KOPT-K1 (cell line): ENCODE measurements around the gene MMP15.
"Not testable (repeated sequence)": the region's sequence is repeated elsewhere in the genome, so short reads cannot be mapped to it uniquely, and the experiment has no call there.

Source experiments
- H3K27ac ChIP-seq: fragments of 200-600 bp; sonication (generic); 2 replicates; pipeline ENCODE4 v1.5.1; 2016; ENCODE audit warnings: antibody characterized with exemption, mild to moderate bottlenecking, low read depth, low read length; ENCODE audit not compliant: poor library complexity, severe bottlenecking
- H3K36me3 ChIP-seq: fragments of 200-600 bp; sonication (generic); 2 replicates; pipeline ENCODE4 v1.5.1; 2017; ENCODE audit warnings: antibody characterized with exemption, mild to moderate bottlenecking, low read length, moderate library complexity; ENCODE audit not compliant: insufficient read depth
- H3K9me3 ChIP-seq: fragments of 200-600 bp; sonication (generic); 2 replicates; pipeline ENCODE4 v1.5.1; 2017; ENCODE audit warnings: antibody characterized with exemption, low read length, mild to moderate bottlenecking; ENCODE audit not compliant: insufficient read depth, poor library complexity, severe bottlenecking

The MMP15 gene

DNA sequence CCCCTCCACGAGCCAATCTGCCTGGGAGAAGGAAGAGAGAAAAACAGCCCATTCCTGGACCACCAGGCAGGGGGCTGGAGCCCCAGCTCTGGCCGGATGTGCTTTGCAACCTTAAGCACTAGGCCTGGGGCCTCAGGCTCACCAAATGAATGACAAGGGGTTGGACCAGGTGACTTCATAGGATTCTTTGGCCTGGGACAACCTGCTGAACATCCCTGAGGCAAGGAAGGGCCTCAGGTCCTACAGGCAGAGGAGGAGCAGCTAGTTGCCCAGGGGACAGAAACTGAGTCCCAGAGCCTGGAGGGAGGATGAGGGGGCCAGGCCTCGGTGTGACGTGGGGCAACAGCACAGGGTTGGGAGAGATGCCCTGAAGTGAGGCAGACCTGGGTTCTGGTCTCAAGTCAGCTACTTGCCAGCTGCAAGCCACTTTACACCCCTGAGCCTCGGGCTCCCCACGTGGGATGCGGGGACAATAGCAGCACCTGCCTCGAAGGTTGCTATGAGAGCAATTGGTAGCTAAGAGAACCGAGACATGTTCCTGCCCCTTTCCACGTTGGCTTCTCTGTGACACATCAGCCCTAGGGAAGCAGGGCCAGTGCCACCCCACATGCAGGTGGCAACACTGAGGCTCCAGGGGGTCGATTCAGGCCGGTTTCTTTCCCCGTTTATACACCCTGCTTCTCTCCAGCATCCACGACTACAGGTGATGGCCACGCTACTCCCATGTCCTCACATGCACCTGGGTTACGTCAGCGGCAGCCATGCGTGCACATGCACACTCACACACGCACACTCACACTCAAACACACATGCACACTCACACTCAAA lies 61.0 kb downstream of the MMP15 start:
- no peak overlapping the region for H3K27ac ChIP-seq
- no peaks in the 10 kb centered on the region for H3K9me3 ChIP-seq
- no peaks in the 10 kb centered on the region for H3K36me3 ChIP-seq

DNA sequence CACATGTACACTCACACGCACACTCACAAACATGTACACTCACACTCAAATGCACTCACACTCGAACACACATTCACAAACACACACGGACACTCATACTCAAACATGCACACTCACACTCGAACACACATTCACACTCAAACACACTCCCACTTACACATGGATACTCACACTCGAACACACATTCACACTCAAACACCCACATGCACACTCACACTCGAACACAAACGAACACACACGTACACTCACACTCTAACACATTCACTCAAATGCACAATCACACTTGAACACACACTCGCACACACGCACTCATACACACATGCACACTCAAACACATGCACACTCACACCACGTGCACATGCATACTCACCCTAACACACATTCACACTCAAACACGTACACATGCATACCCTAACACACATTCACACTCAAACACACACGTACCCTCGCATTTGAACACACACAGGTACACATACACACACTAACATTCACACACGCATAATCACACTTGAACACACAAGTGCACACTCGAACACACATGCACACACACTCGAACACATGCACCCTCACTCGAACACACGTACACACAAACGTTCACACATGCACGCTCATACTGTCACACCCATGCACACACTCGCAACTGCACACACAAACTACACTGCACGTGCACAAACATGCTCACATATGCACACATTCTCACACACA lies 61.8 kb downstream of the MMP15 start:
- no peak overlapping the region for H3K27ac ChIP-seq

DNA sequence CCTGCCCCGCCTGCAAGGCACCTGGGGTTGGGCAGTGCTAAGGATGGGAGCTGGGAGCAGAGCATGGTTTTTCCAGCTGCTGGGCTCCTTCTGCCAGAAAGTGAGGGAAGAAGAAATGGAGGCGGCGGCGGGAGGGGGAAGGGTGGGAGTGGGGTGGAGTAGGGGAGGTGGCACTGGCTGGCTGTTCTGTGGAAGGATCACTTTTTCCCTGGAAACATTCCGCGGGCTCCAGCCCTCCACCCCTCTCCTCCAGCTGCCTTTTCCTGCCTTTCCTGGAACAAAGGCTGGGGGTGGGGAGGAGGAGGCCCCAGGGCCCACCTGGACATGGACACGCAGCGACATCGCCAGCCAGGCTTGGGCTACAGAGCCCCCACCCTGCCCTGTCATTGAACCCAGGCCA lies 62.5 kb downstream of the MMP15 start:
- H3K36me3 ChIP-seq: no peaks in the 10 kb centered on the region
- no peak overlapping the region for H3K27ac ChIP-seq
- no peaks in the 10 kb centered on the region for H3K9me3 ChIP-seq

More for the DNA sequence above, 61.8 kb downstream of the MMP15 start:
- H3K9me3 ChIP-seq: no peaks in the 10 kb centered on the region
- H3K36me3 ChIP-seq: no peaks in the 10 kb centered on the region

DNA sequence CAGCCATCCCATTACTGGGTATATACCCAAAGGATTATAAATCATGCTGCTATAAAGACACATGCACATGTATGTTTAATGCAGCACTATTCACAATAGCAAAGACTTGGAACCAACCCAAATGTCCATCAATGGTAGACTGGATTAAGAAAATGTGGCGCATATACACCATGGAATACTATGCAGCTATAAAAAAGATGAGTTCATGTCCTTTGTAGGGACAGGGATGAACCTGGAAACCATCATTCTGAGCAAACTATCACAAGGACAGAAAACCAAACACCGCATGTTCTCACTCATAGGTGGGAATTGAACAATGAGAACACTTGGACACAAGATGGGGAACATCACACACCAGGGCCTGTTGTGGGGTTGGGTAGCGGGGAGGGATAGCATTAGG lies 64.8 kb downstream of the MMP15 start:
- H3K27ac ChIP-seq, H3K9me3 ChIP-seq, H3K36me3 ChIP-seq: not testable (repeated sequence)

DNA sequence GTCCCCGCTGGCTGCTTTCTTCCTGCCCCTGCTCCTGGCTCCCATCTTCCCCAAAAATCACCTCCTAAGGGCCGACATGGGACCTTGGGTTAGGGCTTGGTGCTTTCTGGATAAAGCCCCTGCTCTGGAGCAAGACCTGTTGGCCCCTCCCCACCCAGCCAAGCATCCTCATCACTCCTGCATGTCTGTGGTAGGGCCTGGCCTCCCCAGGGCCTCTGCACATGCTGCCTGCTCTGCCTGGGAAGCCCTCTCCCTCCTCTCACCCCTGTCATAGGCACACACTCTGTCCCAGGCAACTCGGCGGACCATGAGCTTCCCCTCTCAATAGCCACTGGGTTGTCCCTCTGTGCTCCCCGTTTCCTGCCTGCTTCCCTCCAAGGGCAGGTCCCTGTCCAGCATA lies 68.5 kb downstream of the MMP15 start:
- Histone ChIP-seq H3K36me3 (no peaks in the 10 kb centered on the region), H3K27ac (no peak overlapping the region)

DNA sequence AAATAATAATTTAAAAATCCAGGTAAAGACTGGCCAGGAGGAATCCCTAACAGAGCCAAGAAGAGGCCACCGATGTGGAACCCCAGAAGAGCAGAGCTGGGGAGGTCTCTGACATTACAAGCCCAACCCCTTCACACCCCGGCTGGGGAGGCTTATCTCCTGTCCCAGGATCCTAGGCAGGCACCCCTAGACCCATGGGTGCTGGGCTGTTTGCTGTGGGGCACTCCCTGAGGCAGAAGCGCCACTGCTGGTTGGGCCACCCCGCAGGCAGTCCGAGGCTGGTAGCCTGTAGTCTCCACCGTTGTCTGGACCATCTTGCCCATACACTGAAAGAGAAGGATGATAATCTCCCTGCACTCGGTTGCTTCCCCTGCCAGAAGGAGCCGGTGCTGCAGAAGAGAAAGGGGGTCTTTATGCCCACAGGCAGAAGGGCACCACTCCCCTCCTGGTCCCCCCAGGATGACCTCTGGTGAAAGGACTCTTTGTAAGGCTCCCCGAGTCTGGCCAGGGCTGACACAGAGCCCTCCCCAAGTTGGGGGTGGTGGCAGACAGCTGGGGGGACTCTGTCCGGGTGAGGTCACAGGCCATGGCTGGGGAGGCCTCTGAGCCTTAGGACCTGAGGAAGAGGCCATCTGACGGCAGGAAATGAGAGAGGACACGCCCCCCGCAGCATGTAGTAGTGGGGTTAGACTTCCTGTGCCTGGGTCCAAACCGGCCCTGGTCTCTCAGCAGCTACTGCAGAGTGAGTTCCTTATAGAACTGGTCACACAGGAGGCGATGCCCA lies 69.4 kb downstream of the MMP15 start:
- no peaks in the 10 kb centered on the region for H3K36me3 ChIP-seq
- no peaks in the 10 kb centered on the region for H3K9me3 ChIP-seq
- H3K27ac ChIP-seq: no peak overlapping the region

More for the DNA sequence above, 68.5 kb downstream of the MMP15 start:
- H3K9me3 ChIP-seq: no peaks in the 10 kb centered on the region

DNA sequence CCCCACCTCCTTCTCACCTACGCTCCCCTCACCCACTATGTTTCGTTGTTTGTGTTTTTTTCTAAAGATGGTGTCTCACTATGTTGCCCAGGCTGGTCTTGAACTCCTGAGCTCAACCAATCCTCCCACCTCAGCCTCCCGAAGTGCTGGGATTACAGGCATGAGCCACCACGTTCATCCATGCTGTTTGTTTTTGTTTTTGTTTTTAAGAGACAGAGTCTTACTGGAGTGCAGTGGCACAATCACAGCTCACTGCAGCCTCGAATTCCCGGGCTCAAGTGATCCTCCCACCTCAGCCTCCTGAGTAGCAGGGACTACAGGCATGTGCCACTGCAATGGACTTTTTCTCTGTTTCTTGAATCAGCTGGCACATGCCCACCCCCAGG lies 70.0 kb downstream of the MMP15 start:
- not testable (repeated sequence) for H3K27ac ChIP-seq, H3K9me3 ChIP-seq

DNA sequence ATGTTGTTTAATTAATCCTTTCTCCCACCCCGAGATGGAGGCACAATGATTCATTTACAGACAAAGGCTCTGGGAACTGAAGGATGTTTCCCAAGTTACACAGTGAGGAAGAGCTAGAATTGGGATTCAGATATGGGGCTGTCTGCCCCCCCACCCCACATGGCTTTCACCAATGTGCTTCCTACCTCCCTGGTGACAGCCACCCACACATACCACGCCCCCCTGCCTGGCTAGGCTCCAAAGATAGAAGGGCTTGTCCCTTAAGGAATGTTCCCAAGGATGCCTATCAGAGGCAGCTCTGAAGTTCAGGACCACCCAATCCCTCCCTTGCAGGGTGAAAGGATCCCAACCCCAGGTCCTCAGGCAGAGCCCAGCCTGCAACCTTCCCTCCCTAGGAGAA lies 70.7 kb downstream of the MMP15 start:
- Histone ChIP-seq H3K9me3 (no peaks in the 10 kb centered on the region), H3K36me3 (no peaks in the 10 kb centered on the region), H3K27ac (no peak overlapping the region)

More for the DNA sequence above, 70.0 kb downstream of the MMP15 start:
- H3K36me3 ChIP-seq: not testable (repeated sequence)
